CMK (cell line): ENCODE measurements around the gene SMC3.
A peak's percentile ranks its signal among the peaks of the same experiment; 100 is the strongest.

Experiments used
- DNase-seq: peaks from one replicate; pipeline ENCODE4 v3.0.0-alpha.2; 2010; ENCODE audit warnings: low read depth

Gene SMC3

GRCh38 chr10:110544958-110545537 is 22.4 kb upstream of the SMC3 start:
- no peak for DNase-seq

GRCh38 chr10:110546077-110546476 is 21.4 kb upstream of the SMC3 start:
- no peak for DNase-seq

GRCh38 chr10:110546499-110547110 is 20.9 kb upstream of the SMC3 start:
- DNase-seq: no peak

GRCh38 chr10:110547139-110547761 is 20.2 kb upstream of the SMC3 start:
- DNase-seq: no peak

GRCh38 chr10:110548002-110548401 is 19.5 kb upstream of the SMC3 start:
- no peak for DNase-seq

- no peak for DNase-seq
Measured at GRCh38 chr10:110549211-110549610, 18.3 kb upstream of the SMC3 start.

- no peak for DNase-seq
Measured at GRCh38 chr10:110553905-110554304, 13.6 kb upstream of the SMC3 start.

- DNase-seq: no peak
Measured at GRCh38 chr10:110556296-110556695, 11.2 kb upstream of the SMC3 start.

- DNase-seq: no peak
Measured at GRCh38 chr10:110556969-110557601, 10.4 kb upstream of the SMC3 start.

GRCh38 chr10:110558041-110558440 is 9.5 kb upstream of the SMC3 start:
- DNase-seq: no peak

GRCh38 chr10:110560012-110560411 is 7.5 kb upstream of the SMC3 start:
- DNase-seq: no peak

- DNase-seq: no peak
Measured at GRCh38 chr10:110561292-110561691, 6.2 kb upstream of the SMC3 start.

- DNase-seq: no peak
Measured at GRCh38 chr10:110562348-110562747, 5.1 kb upstream of the SMC3 start.

- DNase-seq: no peak
Measured at GRCh38 chr10:110563132-110563531, 4.4 kb upstream of the SMC3 start.

- DNase-seq: no peak
Measured at GRCh38 chr10:110566472-110567200, 859 bp upstream of the SMC3 start.

- DNase-seq: peak; percentile 15
Measured at GRCh38 chr10:110568055-110568735, 700 bp downstream of the SMC3 start.

- DNase-seq: no peak
Measured at GRCh38 chr10:110569122-110569521, 1.6 kb downstream of the SMC3 start.

GRCh38 chr10:110569736-110570135 is 2.2 kb downstream of the SMC3 start:
- no peak for DNase-seq

- DNase-seq: no peak
Measured at GRCh38 chr10:110571093-110571743, 3.7 kb downstream of the SMC3 start.

- DNase-seq: no peak
Measured at GRCh38 chr10:110572862-110573261, 5.4 kb downstream of the SMC3 start.

GRCh38 chr10:110574420-110574819 is 6.9 kb downstream of the SMC3 start:
- DNase-seq: no peak
